SU-DHL-6 (cell line): ENCODE measurements around the gene ARHGEF3.

ENCODE experiments used
- H2AFZ ChIP-seq: fragments of 200-600 bp; sonication (generic); 2 replicates; pipeline ENCODE4 v1.6.1; 2014; ENCODE audit warnings: low read depth, mild to moderate bottlenecking, moderate library complexity, mixed read lengths, antibody characterized with exemption, low read length; ENCODE audit not compliant: severe bottlenecking
- H3F3A ChIP-seq: fragments of 200-600 bp; shearing (Covaris generic); 2 replicates; pipeline ENCODE4 v1.6.0; 2016; ENCODE audit warnings: antibody characterized with exemption, mild to moderate bottlenecking; ENCODE audit not compliant: insufficient read depth
- H3K27ac ChIP-seq: fragments of 200-600 bp; sonication (generic); 2 replicates; pipeline ENCODE4 v1.5.1; 2016; ENCODE audit warnings: low read depth, mild to moderate bottlenecking, low read length, moderate library complexity, mixed read lengths
- H3K27me3 ChIP-seq: fragments of 200-600 bp; sonication (generic), shearing (Covaris generic); 2 replicates; pipeline ENCODE4 v1.6.0; 2014; ENCODE audit warnings: mild to moderate bottlenecking, low read length
- H3K36me3 ChIP-seq: fragments of 200-600 bp; sonication (generic); 2 replicates; pipeline ENCODE4 v1.6.1; 2014; ENCODE audit warnings: mild to moderate bottlenecking, low read length, mixed read lengths
- H3K4me2 ChIP-seq: fragments of 300-600, 200-600 bp; shearing (Covaris generic), sonication (generic); 2 replicates; pipeline ENCODE4 v1.6.0; 2014; ENCODE audit warnings: low read length, low read depth, mild to moderate bottlenecking; ENCODE audit not compliant: poor library complexity, severe bottlenecking
- H3K4me3 ChIP-seq: fragments of 200-600 bp; sonication (generic); 2 replicates; pipeline ENCODE4 v1.5.1; 2014; ENCODE audit warnings: antibody characterized with exemption, low read length, mild to moderate bottlenecking, mixed read lengths; ENCODE audit not compliant: insufficient read depth, poor library complexity, severe bottlenecking
- H3K79me2 ChIP-seq: fragments of 200-600 bp; sonication (generic); 2 replicates; pipeline ENCODE4 v1.6.1; 2014; ENCODE audit warnings: mild to moderate bottlenecking, low read length, moderate library complexity; ENCODE audit not compliant: insufficient read depth
- H3K9ac ChIP-seq: fragments of 200-600 bp; sonication (generic); 2 replicates; pipeline ENCODE4 v1.7.0; 2014; ENCODE audit warnings: mild to moderate bottlenecking, low read length
- H3K9me2 ChIP-seq: fragments of 200-600 bp; sonication (generic); replicated peaks from 2 replicates; pipeline ENCODE4 v1.6.1; 2014; ENCODE audit warnings: low read length; ENCODE audit not compliant: insufficient read depth
- H3K9me3 ChIP-seq: fragments of 200-600 bp; sonication (generic); 2 replicates; pipeline ENCODE4 v1.6.1; 2014; ENCODE audit warnings: low read length, mixed read lengths; ENCODE audit not compliant: insufficient read depth
- H4K20me1 ChIP-seq: fragments of 200-600 bp; sonication (generic); 2 replicates; pipeline ENCODE4 v1.6.1; 2014; ENCODE audit warnings: low read depth, mild to moderate bottlenecking, antibody characterized with exemption, low read length, moderate library complexity, mixed read lengths
- EZH2phosphoT487 ChIP-seq: fragments of 200-600 bp; sonication (generic), shearing (Covaris generic); conservative IDR thresholded peaks from 2 replicates; pipeline ENCODE4 v1.6.1; 2018; ENCODE audit warnings: mild to moderate bottlenecking, antibody characterized with exemption, low read length, moderate library complexity, mixed read lengths
- TF ChIP-seq, protein P1 (sequence below): fragments of 200-600 bp; sonication (generic); IDR thresholded peaks from one replicate; pipeline ENCODE4 v1.5.1; 2017; ENCODE audit warnings: antibody characterized with exemption, mild to moderate bottlenecking, low read length, moderate library complexity; ENCODE audit not compliant: insufficient read depth, poor library complexity, severe bottlenecking

The ARHGEF3 gene

DNA sequence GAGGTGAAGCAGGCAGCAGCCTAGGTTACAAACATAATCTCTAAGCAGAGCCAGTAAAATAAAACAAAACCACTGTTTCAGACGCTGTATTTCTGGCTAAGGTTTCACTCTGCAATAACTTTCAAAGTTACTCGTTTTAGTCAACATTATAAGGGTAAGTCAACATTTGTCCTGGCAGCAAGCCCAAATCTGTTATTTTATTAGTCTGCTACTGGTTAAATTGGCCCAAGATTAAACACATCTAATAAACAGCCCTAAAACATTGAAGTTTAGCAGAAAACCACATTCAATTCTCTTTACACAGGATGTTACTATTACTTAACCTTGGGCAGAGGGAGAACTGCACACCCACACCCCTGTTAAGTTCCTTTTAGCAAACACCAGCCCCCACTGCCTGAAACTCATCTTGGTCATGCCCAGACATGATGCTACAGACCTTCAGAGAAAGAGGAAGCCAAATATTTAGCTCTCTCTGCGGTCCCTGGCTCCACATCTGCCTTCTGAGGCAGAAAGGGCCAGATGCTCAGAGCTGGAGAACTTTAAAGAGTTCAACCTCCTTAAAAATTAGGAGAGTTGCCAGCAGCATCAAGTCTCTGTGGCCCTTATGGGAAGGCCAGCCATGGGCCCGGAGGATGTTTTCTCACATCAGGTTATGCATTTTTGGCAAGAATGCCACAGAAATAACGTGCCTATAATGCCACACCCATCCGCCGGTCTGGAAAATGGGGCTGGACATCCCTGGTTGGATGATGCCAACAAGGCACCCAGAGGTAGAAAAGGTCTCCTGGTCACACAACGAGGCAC lies 17.9 kb downstream of the ARHGEF3 start:
- H3F3A ChIP-seq = peaks cover 6% of the 10 kb centered on the region
- peak overlapping the region; percentile 31; the same call in 1 of the 2 replicates for H3K9ac ChIP-seq
- peak overlapping the region; percentile 45 for H3K4me2 ChIP-seq
- H3K36me3 ChIP-seq = no peaks in the 10 kb centered on the region
- H4K20me1 ChIP-seq = no peaks in the 10 kb centered on the region
- TF ChIP-seq EZH2phosphoT487 = no peak
- TF ChIP-seq, protein P1, sequence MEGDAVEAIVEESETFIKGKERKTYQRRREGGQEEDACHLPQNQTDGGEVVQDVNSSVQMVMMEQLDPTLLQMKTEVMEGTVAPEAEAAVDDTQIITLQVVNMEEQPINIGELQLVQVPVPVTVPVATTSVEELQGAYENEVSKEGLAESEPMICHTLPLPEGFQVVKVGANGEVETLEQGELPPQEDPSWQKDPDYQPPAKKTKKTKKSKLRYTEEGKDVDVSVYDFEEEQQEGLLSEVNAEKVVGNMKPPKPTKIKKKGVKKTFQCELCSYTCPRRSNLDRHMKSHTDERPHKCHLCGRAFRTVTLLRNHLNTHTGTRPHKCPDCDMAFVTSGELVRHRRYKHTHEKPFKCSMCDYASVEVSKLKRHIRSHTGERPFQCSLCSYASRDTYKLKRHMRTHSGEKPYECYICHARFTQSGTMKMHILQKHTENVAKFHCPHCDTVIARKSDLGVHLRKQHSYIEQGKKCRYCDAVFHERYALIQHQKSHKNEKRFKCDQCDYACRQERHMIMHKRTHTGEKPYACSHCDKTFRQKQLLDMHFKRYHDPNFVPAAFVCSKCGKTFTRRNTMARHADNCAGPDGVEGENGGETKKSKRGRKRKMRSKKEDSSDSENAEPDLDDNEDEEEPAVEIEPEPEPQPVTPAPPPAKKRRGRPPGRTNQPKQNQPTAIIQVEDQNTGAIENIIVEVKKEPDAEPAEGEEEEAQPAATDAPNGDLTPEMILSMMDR = no peak
- H3K4me3 ChIP-seq = no peak overlapping the region
- H3K79me2 ChIP-seq = no peaks in the 10 kb centered on the region
- H3K9me2 ChIP-seq = no peaks in the 10 kb centered on the region
- peak overlapping the region; percentile 84 for H3K27ac ChIP-seq
- no peak overlapping the region for H2AFZ ChIP-seq
- H3K9me3 ChIP-seq = no peaks in the 10 kb centered on the region
- H3K27me3 ChIP-seq = no peaks in the 10 kb centered on the region

DNA sequence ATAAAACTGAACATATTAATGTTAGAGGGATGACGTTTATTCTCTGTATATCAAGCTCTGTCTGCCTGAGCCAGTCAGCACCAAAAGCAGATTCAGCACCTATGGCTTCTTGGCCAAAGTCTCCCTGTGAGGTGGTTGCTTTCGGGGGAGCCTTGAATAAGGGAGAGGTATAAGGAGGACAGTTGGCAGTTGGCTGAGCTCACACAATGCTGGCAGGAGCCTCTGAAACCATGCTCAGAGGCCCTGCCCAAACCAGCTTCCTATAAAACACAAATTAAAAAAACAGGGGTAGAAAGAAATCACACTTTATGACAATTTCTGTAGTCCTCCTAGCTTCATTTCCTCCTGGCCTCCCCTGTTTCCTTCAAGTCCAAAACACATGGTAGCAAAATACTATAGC lies 18.8 kb downstream of the ARHGEF3 start:
- Histone ChIP-seq H3F3A (peaks cover 6% of the 10 kb centered on the region), H3K9ac (peak overlapping the region; percentile 31; the same call in 1 of the 2 replicates), H4K20me1 (no peaks in the 10 kb centered on the region), H3K79me2 (no peaks in the 10 kb centered on the region), H3K4me3 (no peak overlapping the region), H3K9me3 (no peaks in the 10 kb centered on the region), H3K36me3 (no peaks in the 10 kb centered on the region), H3K27ac (peak overlapping the region; percentile 84), H3K27me3 (no peaks in the 10 kb centered on the region), H3K9me2 (no peaks in the 10 kb centered on the region), H2AFZ (no peak overlapping the region), H3K4me2 (no peak overlapping the region)
- no peak for TF ChIP-seq EZH2phosphoT487
- TF ChIP-seq, protein P1 = no peak

DNA sequence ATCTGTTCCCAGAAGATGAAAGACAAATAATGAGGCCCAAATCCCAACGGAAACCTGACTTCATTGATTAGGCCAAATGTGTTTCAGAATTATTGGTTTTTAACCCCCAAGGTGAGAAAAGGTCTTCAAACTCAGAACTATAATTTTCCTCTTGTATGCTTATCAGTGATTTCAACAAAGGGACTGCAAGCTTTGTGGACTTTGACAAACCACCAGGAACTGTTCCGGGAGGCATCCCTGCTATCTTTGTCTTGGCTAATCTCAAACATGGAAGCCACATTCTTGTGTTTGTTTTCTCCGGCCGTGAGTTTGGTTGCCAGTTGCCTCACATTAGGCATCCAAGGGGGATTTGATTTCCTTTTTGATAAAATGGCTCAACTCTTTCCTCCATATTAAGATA lies 19.5 kb downstream of the ARHGEF3 start:
- H3K4me3 ChIP-seq = no peak overlapping the region
- H4K20me1 ChIP-seq = no peaks in the 10 kb centered on the region
- H3K79me2 ChIP-seq = no peaks in the 10 kb centered on the region
- no peak overlapping the region for H3K27ac ChIP-seq
- no peaks in the 10 kb centered on the region for H3K27me3 ChIP-seq
- H2AFZ ChIP-seq = no peak overlapping the region
- no peak overlapping the region for H3K4me2 ChIP-seq
- H3F3A ChIP-seq = peaks cover 6% of the 10 kb centered on the region
- H3K9me3 ChIP-seq = no peaks in the 10 kb centered on the region
- H3K36me3 ChIP-seq = no peaks in the 10 kb centered on the region
- no peaks in the 10 kb centered on the region for H3K9me2 ChIP-seq
- no peak overlapping the region for H3K9ac ChIP-seq
- TF ChIP-seq, protein P1 = no peak
- no peak for TF ChIP-seq EZH2phosphoT487
